Heart left ventricle (tissue), 16 donors: ENCODE data around the gene CELF4. TPM values are rescaled to one million over a fixed set of nuclear protein-coding genes. Genes with fewer than 3 reads are reported as not detected.

ENCODE experiments used
- ATAC-seq, 4 donors: fragments of 200-7000 bp; cut with Tn5 transposase; one replicate each; pipeline ENCODE4 v1.9.1; 2020 to 2022; ENCODE audit warnings: moderate library complexity in 4 of 4, mild to moderate bottlenecking in 3 of 4, moderate number of reproducible peaks in 1 of 4
- DNase-seq, 5 donors: peaks; one replicate each; pipeline ENCODE4 v3.0.0-alpha.2; 2020
- H3K27ac ChIP-seq, 12 donors: fragments of 200-600 bp; sonication (generic) in 4 of 12; one replicate each; pipeline versions ENCODE4 v1.5.0 to v1.8.0; 2016 to 2022; ENCODE audit warnings: mild to moderate bottlenecking in 2 of 12
- H3K27me3 ChIP-seq, 9 donors: fragments of 200-600 bp; sonication (generic) in 2 of 9; one replicate each; pipeline versions ENCODE4 v1.5.1 to v1.8.0; 2016 to 2022; ENCODE audit warnings: mild to moderate bottlenecking in 3 of 9
- H3K36me3 ChIP-seq, 9 donors: fragments of 200-600 bp; sonication (generic) in 2 of 9; one replicate each; pipeline versions ENCODE4 v1.5.0 to v1.8.0; 2018 to 2022; ENCODE audit warnings: mild to moderate bottlenecking in 2 of 9
- H3K4me1 ChIP-seq, 12 donors: fragments of 200-600 bp; sonication (generic) in 4 of 12; one replicate each; pipeline versions ENCODE4 v1.5.0 to v1.8.0; 2016 to 2022; ENCODE audit warnings: mild to moderate bottlenecking in 3 of 12
- H3K4me3 ChIP-seq, 12 donors: fragments of 200-600 bp; sonication (generic) in 4 of 12; one replicate each; pipeline versions ENCODE4 v1.5.0 to v1.8.0; 2017 to 2022; ENCODE audit warnings: mild to moderate bottlenecking in 9 of 12, moderate library complexity in 4 of 12
- H3K9me3 ChIP-seq, 12 donors: fragments of 200-600 bp; sonication (generic) in 4 of 12; one replicate each; pipeline versions ENCODE4 v1.5.0 to v1.8.0; 2016 to 2022; ENCODE audit warnings: mild to moderate bottlenecking in 1 of 12
- POLR2A ChIP-seq, 2 donors: fragments of 450-650 bp; IDR thresholded peaks; one replicate each; pipeline ENCODE4 v1.6.1; 2017; ENCODE audit warnings: antibody characterized with exemption in 2 of 2, mild to moderate bottlenecking in 2 of 2, moderate library complexity in 2 of 2
- WGBS, 4 donors: extraction: QIAGEN DNeasy Blood & Tissue Kit in 2 of 4; methylation state at CpG; one replicate each; pipeline versions ENCODE4 v1.1.5 to v1.1.7; 2013 to 2018; 5-methylcytosine and 5-hydroxymethylcytosine counted together
- intact Hi-C, 10 donors: fragments of 100-400 bp; cut with DNase I; formaldehyde crosslinking; loops; one replicate each; pipeline versions ENCODE4 v1.11.1 to v1.14.2; 2022
- polyA plus RNA-seq, 2 donors: library from polyadenylated mRNA; stranded (reverse); fragments of 200-250 nt; gene quantifications; one replicate each; pipeline ENCODE4 v1.2.3, GENCODE V29; 2013
- total RNA-seq, 9 donors: library from RNA; depleted of rRNA in 2 of 9; stranded (reverse); fragments of >200 nt in 2 of 9; fragmentation: NEBNext Ultra II Directional in 3 of 9; extraction: Animal tissue kit (Norgen Biotek cat#: 25700) in 3 of 9; gene quantifications; one replicate each; pipeline versions ENCODE4 v1.1.0 to v1.2.4, GENCODE V29; 2016 to 2023
- TF ChIP-seq, protein P1 (sequence below), 12 donors: fragments of 200-600 bp; sonication (generic) in 4 of 12; IDR thresholded peaks; one replicate each; pipeline versions ENCODE4 v1.5.0 to v1.8.0; 2018 to 2022; ENCODE audit warnings: antibody characterized with exemption in 12 of 12, mild to moderate bottlenecking in 5 of 12
- donor health status: ischemic (EF 13 %, LVEDD 7.1; RV severe dilation, severe dysfunction).
- donor health status: healthy with polysubstance abuse.
- donor health status: DM: no; HTN: yes; CAD: no.
- donor health status: DM: no; HTN: no; CAD: no.
- donor health status: ischemic (EF 25% LVEDD 6.9; RV normal size, moderate dysfunction).
- donor health status: ischemic (EF 25% LVEDD 5.7; RV mildly dilated, moderate dysfunction).
- donor health status: healthy.
- donor health status: DM: yes; HTN: yes; CAD: no.
- donor health status: ischemic (EF 35%, LVEDD 5.7; RV mildly dilated, moderate dysfunction).
- donor health status: nonischemic (EF 11% LVEDD 7.7; RV severe dilation, severe dysfunction).
- donor health status: DM: yes; HTN: yes; CAD: no.
- donor health status: PGD.
- donor health status: ischemic (EF 29% LVEDD 5.4; RV normal size, mild dysfunction).
- donor health status: nonischemic (EF 23%, LVEDD 6.1; RV moderate dilation, normal function).

Gene CELF4
- total and polyA plus RNA-seq, 11 donors: 0.11 to 0.67 (median 0.40) TPM; not detected in 3

GRCh38 chr18:37286801-37287200, 278.8 kb downstream of the CELF4 start:
- H3K27me3 ChIP-seq: peaks cover 0 to 3% (median 0%) of the 10 kb centered on the region in 9 donors
- H3K36me3 ChIP-seq: no peaks in the 10 kb centered on the region
- ATAC-seq: no peak
- no peaks in the 10 kb centered on the region for H3K4me1 ChIP-seq
- no peak for TF ChIP-seq POLR2A (IDR thresholded peaks at IDR 0.05)
- TF ChIP-seq, protein P1, sequence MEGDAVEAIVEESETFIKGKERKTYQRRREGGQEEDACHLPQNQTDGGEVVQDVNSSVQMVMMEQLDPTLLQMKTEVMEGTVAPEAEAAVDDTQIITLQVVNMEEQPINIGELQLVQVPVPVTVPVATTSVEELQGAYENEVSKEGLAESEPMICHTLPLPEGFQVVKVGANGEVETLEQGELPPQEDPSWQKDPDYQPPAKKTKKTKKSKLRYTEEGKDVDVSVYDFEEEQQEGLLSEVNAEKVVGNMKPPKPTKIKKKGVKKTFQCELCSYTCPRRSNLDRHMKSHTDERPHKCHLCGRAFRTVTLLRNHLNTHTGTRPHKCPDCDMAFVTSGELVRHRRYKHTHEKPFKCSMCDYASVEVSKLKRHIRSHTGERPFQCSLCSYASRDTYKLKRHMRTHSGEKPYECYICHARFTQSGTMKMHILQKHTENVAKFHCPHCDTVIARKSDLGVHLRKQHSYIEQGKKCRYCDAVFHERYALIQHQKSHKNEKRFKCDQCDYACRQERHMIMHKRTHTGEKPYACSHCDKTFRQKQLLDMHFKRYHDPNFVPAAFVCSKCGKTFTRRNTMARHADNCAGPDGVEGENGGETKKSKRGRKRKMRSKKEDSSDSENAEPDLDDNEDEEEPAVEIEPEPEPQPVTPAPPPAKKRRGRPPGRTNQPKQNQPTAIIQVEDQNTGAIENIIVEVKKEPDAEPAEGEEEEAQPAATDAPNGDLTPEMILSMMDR (IDR thresholded peaks at IDR 0.05): no peak
- no peak for DNase-seq
- WGBS, 4 donors: 76 to 100% (median 83%) methylated on average over 2 to 9 of the region's 9 CpGs
- H3K9me3 ChIP-seq: no peaks in the 10 kb centered on the region
- intact Hi-C loops: no loop called here
- no peak overlapping the region for H3K4me3 ChIP-seq
- no peak overlapping the region for H3K27ac ChIP-seq

GRCh38 chr18:37285825-37286224, 279.8 kb downstream of the CELF4 start:
- ATAC-seq (no peak), DNase-seq (no peak)
- H3K4me3 ChIP-seq: no peak overlapping the region
- TF ChIP-seq, protein P1 (IDR thresholded peaks at IDR 0.05): no peak
- TF ChIP-seq POLR2A (IDR thresholded peaks at IDR 0.05): no peak
- no peak overlapping the region for H3K27ac ChIP-seq
- intact Hi-C loops: no loop called here
- no peaks in the 10 kb centered on the region for H3K36me3 ChIP-seq
- H3K9me3 ChIP-seq: no peaks in the 10 kb centered on the region
- WGBS, 4 donors: 81 to 89% (median 87%) methylated on average over 12 of the region's 12 CpGs
- H3K27me3 ChIP-seq: peaks cover 0 to 3% (median 0%) of the 10 kb centered on the region in 9 donors
- no peaks in the 10 kb centered on the region for H3K4me1 ChIP-seq

DNA sequence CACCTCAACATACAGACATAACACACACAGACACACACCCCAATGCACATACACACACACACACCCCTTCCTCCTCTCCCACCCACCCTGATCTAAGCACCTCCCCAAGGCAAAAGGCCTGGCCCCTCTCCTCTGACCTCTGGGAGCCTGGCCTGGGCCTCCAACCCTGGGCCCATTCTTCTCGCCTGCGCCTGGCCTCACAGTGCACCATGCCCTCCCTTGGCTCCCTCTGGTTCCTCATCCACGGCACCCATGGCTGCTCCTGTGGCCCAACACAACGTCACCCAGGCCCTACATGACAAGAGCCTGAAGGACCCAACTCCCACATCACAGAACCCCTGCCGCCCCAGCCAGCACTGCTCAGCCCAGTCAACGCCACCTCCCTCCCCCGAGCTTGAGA, 281.3 kb downstream of the CELF4 start:
- Histone ChIP-seq H3K4me3 (no peak overlapping the region), H3K27ac (no peak overlapping the region), H3K36me3 (no peaks in the 10 kb centered on the region), H3K27me3 (peaks cover 0 to 13% (median 0%) of the 10 kb centered on the region in 9 donors), H3K4me1 (no peaks in the 10 kb centered on the region), H3K9me3 (no peaks in the 10 kb centered on the region)
- no peak for ATAC-seq
- TF ChIP-seq, protein P1 (IDR thresholded peaks at IDR 0.05): no peak
- no peak for TF ChIP-seq POLR2A (IDR thresholded peaks at IDR 0.05)
- 90 to 94% (median 93%) methylated on average over 7 of the region's 7 CpGs for WGBS, 4 donors
- intact Hi-C loops: no loop called here
- no peak for DNase-seq

GRCh38 chr18:37282386-37283037, 283.1 kb downstream of the CELF4 start:
- intact Hi-C loops: no loop called here
- WGBS, 4 donors: 15 to 49% (median 36%) methylated on average over 3 to 5 of the region's 5 CpGs

More at GRCh38 chr18:37282386-37283037, 283.1 kb downstream of the CELF4 start:
- peaks cover 0 to 27% (median 0%) of the 10 kb centered on the region in 9 donors for H3K27me3 ChIP-seq
- no peak for TF ChIP-seq POLR2A (IDR thresholded peaks at IDR 0.05)
- TF ChIP-seq, protein P1 (IDR thresholded peaks at IDR 0.05): peak in 4 of 12 donors; percentile 7 to 16 (median 12)
- H3K9me3 ChIP-seq: no peaks in the 10 kb centered on the region
- H3K4me3 ChIP-seq: no peak overlapping the region
- no peaks in the 10 kb centered on the region for H3K36me3 ChIP-seq
- no peak for DNase-seq
- H3K27ac ChIP-seq: no peak overlapping the region
- no peak for ATAC-seq
- no peaks in the 10 kb centered on the region for H3K4me1 ChIP-seq
